PC-9 (cell line): ENCODE data around the gene APIP. TPM values are rescaled to one million over a fixed set of nuclear protein-coding genes. Genes with fewer than 3 reads are reported as not detected.

Source experiments
- BruUV-seq: library from RNA; stranded (reverse); fragments of 400-500 nt; replicated peaks from 2 replicates; lab custom pipeline; 2021; lab: Mats Ljungman, UMichigan
- CTCF ChIA-PET: fragments of 300-600 bp; sonication (Branson Sonifier 250); formaldehyde crosslinking; loops from one replicate; lab custom pipeline; 2022; ENCODE audit warnings: antibody characterized with exemption; lab: Charles Lee
- POLR2A ChIA-PET: fragments of 300-600 bp; sonication (Branson Sonifier 250); formaldehyde crosslinking; loops from one replicate; lab custom pipeline; 2022; ENCODE audit warnings: antibody characterized with exemption; ENCODE audit not compliant: unreplicated experiment; lab: Charles Lee
- DNase-seq, 2 experiments: peaks; one replicate each; pipeline versions ENCODE4 v3.0.0 to v3.0.0-alpha.2; 2015 to 2022; ENCODE audit warnings: mixed read lengths in 1 of 2
- H2AFZ ChIP-seq: fragments of 200-600 bp; sonication (generic); 2 replicates; pipeline ENCODE4 v1.8.1; 2017; ENCODE audit warnings: antibody characterized with exemption
- H3F3A ChIP-seq: fragments of 200-600 bp; sonication (generic); 2 replicates; pipeline ENCODE4 v1.8.1; 2017; ENCODE audit warnings: antibody characterized with exemption, mild to moderate bottlenecking, low read depth; ENCODE audit not compliant: insufficient read depth
- H3K27ac ChIP-seq: fragments of 200-600 bp; sonication (generic); 2 replicates; pipeline ENCODE4 v1.6.1; 2016; ENCODE audit warnings: mixed run types
- H3K27me3 ChIP-seq: fragments of 200-600 bp; sonication (generic); 2 replicates; pipeline ENCODE4 v1.6.1; 2016; ENCODE audit warnings: low read depth, mixed run types; ENCODE audit not compliant: insufficient read depth
- H3K36me3 ChIP-seq: fragments of 200-600 bp; sonication (generic); 2 replicates; pipeline ENCODE4 v1.6.1; 2016; ENCODE audit warnings: low read depth, mixed run types
- H3K4me1 ChIP-seq: fragments of 200-600 bp; sonication (generic); replicated peaks from 2 replicates; pipeline ENCODE4 v1.6.1; 2016; ENCODE audit warnings: mixed run types; ENCODE audit not compliant: insufficient read depth
- H3K4me2 ChIP-seq: fragments of 200-600 bp; sonication (generic); 2 replicates; pipeline ENCODE4 v1.6.1; 2017; ENCODE audit warnings: mixed run types
- H3K4me3 ChIP-seq: fragments of 200-600 bp; sonication (generic); 2 replicates; pipeline ENCODE4 v1.6.1; 2016; ENCODE audit warnings: mixed run types
- H3K79me2 ChIP-seq: fragments of 200-600 bp; sonication (generic); 2 replicates; pipeline ENCODE4 v1.6.1; 2017; ENCODE audit warnings: low read depth, mixed run types
- H3K9me2 ChIP-seq: fragments of 200-600 bp; sonication (generic); 2 replicates; pipeline ENCODE4 v1.8.1; 2017; ENCODE audit warnings: mild to moderate bottlenecking; ENCODE audit not compliant: insufficient read depth
- H3K9me3 ChIP-seq: fragments of 200-600 bp; sonication (generic); 2 replicates; pipeline ENCODE4 v1.8.1; 2016; ENCODE audit warnings: low read depth; ENCODE audit not compliant: insufficient read depth
- H4K20me1 ChIP-seq: fragments of 200-600 bp; sonication (generic); 2 replicates; pipeline ENCODE4 v1.8.1; 2017; ENCODE audit not compliant: insufficient read depth
- CTCF ChIP-seq: fragments of 200-600 bp; sonication (generic); conservative IDR thresholded peaks from 2 replicates; pipeline ENCODE4 v1.6.1; 2017; ENCODE audit warnings: mixed run types, antibody characterized with exemption, mild to moderate bottlenecking, moderate library complexity
- EZH2 ChIP-seq: fragments of 200-600 bp; sonication (generic); IDR thresholded peaks from 2 replicates; pipeline ENCODE4 v1.8.0; 2017; ENCODE audit warnings: antibody characterized with exemption, low read depth
- intact Hi-C: fragments of 100-400 bp; cut with micrococcal nuclease; formaldehyde crosslinking; loops from one replicate; pipeline ENCODE4 v1.10.0; 2022; ENCODE audit not compliant: unreplicated experiment
- total RNA-seq: library from RNA; stranded (reverse); gene quantifications from 2 replicates; pipeline ENCODE4 v1.2.3, GENCODE V29; 2021

Gene APIP
- total RNA-seq, 1 experiment from 2014 or later, result 41.0 TPM

DNA sequence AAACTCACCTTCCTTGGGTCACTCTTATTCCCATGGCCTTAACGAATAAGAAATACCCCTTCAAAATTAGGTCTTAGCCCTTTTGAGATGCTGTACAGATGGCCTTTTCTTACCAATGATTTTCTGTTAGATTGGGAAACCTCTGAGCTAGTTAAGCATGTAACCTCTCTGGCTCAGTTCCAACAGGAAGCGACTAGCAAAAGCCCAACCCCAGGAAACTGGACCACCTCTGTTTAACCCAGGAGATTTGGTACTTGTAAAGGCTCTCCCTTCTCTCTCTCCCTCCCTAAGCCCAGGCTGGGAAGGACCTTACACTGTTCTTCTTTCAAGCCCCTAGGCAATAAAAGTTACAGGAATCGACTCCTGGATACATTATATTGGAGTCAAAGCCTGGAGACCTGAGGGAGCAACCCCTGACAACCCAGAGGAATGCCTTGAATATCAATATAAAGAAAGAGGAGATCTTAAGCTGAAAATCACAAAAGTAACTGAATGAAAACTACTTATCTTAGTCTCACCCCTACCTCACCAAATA is 11.7 kb downstream of the APIP start:
- Histone ChIP-seq H3K9me2 (no peaks in the 10 kb centered on the region; the same call in 1 of the 2 replicates), H3K4me1 (peaks cover 4% of the 10 kb centered on the region), H2AFZ (no peak overlapping the region), H3F3A (peaks cover 1% of the 10 kb centered on the region; the same call in 1 of the 2 replicates), H3K4me2 (no peak overlapping the region), H3K36me3 (0 out of 2 replicates have a peak, but pooled peaks cover 4% of the 10 kb centered on the region), H3K4me3 (no peak overlapping the region), H3K79me2 (peaks cover 16% of the 10 kb centered on the region; the same call in 1 of the 2 replicates), H4K20me1 (no peaks in the 10 kb centered on the region), H3K27ac (no peak overlapping the region), H3K9me3 (peaks cover 11% of the 10 kb centered on the region; the same call in 1 of the 2 replicates), H3K27me3 (no peaks in the 10 kb centered on the region)
- intact Hi-C loops, result no loop called here
- no peak for DNase-seq
- no peak for TF ChIP-seq CTCF
- TF ChIP-seq EZH2, result no peak
- no TSS peak for BruUV-seq
- POLR2A ChIA-PET, result no interaction called here
- CTCF ChIA-PET, result no interaction called here

DNA sequence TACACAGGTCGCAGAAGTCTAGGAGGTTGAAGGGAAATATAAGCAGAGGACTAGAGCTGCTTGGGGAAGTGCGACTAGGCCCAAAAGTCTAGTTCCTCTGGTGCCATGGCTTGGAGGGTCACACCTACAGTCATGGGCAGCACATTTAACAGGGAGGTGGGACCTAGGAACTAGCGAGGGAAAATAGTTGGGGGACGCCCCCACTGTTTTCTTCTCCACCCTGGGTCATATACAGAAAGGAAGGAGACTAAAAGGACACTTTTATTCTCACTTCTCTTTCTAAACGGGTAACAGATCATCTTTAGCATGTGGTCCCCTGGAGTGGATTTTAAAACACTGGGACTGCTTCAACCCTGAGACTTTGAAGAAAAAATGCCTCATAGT is 16.6 kb downstream of the APIP start:
- no TSS peak for BruUV-seq
- Histone ChIP-seq H4K20me1 (no peaks in the 10 kb centered on the region), H3K79me2 (0 out of 2 replicates have a peak, but pooled peaks cover 4% of the 10 kb centered on the region), H3K9me3 (peaks cover 14% of the 10 kb centered on the region; the same call in 1 of the 2 replicates), H3K9me2 (no peaks in the 10 kb centered on the region), H3K36me3 (no peaks in the 10 kb centered on the region), H3F3A (no peaks in the 10 kb centered on the region), H3K4me1 (no peaks in the 10 kb centered on the region), H3K4me2 (no peak overlapping the region), H3K27ac (no peak overlapping the region), H3K4me3 (no peak overlapping the region), H2AFZ (no peak overlapping the region), H3K27me3 (no peaks in the 10 kb centered on the region)
- intact Hi-C loops, result loop anchor here (5.0 to 10.0 kb wide), 3 partner anchors 735 to 1055 kb away; no protein-coding TSS in a partner anchor
- TF ChIP-seq EZH2 (no peak), CTCF (no peak)
- no peak for DNase-seq
- CTCF ChIA-PET, result no interaction called here
- POLR2A ChIA-PET, result interaction anchor here (0.9 kb wide), 1 partner anchor 665 kb away, joined by 6 read pairs; no protein-coding TSS in a partner anchor

DNA sequence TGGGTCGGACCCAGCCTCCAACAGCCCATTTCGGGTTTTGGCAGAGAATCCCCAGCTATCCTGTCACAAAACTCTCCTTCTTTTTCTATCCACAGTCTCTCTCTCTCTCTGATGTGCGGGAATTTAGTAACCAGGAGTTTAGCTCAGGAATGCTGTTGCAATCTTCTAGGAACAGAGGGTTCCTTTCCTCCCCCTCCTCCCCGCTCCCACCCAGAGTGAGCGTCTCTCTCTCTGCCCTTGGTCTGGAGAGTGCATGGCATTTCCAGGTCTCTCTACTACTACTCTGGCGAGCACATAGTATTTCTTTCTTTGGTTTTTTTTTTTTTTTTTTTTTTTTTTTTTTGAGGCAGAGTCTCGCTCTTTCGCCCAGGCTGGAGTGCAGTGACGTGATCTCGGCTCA is 17.7 kb downstream of the APIP start:
- Histone ChIP-seq H4K20me1 (no peaks in the 10 kb centered on the region), H3K36me3 (no peaks in the 10 kb centered on the region), H3K4me1 (no peaks in the 10 kb centered on the region), H3F3A (no peaks in the 10 kb centered on the region), H3K9me2 (no peaks in the 10 kb centered on the region), H3K4me2 (no peak overlapping the region), H3K9me3 (peaks cover 14% of the 10 kb centered on the region; the same call in 1 of the 2 replicates), H3K27ac (no peak overlapping the region), H3K27me3 (no peaks in the 10 kb centered on the region), H2AFZ (no peak overlapping the region), H3K4me3 (no peak overlapping the region), H3K79me2 (0 out of 2 replicates have a peak, but pooled peaks cover 4% of the 10 kb centered on the region)
- no TSS peak for BruUV-seq
- TF ChIP-seq CTCF (no peak), EZH2 (no peak)
- no peak for DNase-seq
- POLR2A ChIA-PET, result interaction anchor here (0.6 kb wide), 1 partner anchor 17 kb away, joined by 3 read pairs; no protein-coding TSS in a partner anchor
- intact Hi-C loops, result loop anchor here (5.0 to 10.0 kb wide), 3 partner anchors 734 to 1054 kb away; no protein-coding TSS in a partner anchor
- CTCF ChIA-PET, result interaction anchor here (0.7 to 0.8 kb wide), 2 partner anchors 245 to 312 kb away, joined by 3 to 5 read pairs; no protein-coding TSS in a partner anchor
